HG03575 (cell line): ENCODE data around the gene KCNQ1OT1.

Experiments
- ATAC-seq: cut with Tn5 transposase; IDR thresholded peaks from one replicate; pipeline ENCODE4 v1.9.1; 2021; ENCODE audit not compliant: unreplicated experiment, insufficient number of reproducible peaks, low FRiP score; ENCODE audit errors: extremely low read depth

Gene KCNQ1OT1

DNA sequence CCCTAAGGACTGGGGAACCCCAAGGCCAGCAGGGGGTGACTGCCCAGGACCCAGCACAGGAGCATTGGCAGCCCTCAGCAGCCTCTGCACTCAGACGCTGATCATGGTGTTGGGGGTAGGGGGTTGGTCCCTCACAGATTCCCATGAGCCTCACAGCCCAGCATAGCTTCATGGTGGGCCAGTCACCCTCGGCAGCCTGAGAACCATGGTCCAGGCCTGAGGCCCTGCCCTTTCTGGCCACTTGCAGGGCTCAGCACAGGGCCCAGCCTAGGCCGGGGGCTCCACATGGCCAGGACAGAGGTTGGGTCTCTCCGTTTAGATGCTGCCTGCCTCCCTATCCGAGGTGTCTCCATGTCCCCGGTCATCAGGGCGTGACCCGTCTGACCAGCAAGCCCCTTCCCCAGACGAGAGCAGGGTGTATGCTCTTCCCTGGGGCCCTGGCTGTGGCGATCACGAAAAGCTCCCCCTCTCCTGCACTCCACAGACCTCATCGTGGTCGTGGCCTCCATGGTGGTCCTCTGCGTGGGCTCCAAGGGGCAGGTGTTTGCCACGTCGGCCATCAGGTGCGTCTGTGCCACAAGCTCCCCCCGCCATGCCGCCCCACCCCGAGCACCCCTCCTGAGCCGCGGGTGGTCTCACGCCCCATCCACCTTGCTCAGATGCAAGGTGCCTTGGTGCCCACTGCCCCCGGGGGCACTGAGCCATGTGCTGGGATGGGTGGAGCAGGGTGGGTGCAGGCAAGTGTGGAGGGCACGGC, 128.8 kb downstream of the KCNQ1OT1 start:
- ATAC-seq, result no peak

DNA sequence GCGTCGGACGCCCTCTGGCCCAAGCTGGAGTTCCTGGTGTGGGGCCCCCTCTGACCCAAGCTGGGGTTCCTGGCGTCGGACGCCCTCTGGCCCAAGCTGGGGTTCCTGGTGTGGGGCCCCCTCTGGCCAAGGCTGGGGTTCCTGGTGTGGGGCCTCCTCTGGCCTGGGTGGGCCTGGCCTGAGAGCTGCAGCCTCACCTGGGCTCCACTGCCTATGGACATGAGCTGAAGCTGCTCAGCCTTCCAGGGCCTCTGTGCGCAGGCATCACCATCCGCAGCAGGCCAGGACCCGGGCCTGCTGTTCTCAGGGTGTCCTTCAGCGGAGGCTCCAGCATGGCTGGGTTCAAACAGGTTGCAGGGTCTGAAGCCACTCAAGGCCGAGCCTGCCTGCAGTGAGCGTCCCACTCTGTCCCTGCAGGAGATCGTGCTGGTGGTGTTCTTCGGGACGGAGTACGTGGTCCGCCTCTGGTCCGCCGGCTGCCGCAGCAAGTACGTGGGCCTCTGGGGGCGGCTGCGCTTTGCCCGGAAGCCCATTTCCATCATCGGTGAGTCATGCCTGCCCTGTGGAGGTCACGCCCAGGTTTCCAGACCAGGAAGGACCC, 129.5 kb downstream of the KCNQ1OT1 start:
- no peak for ATAC-seq

DNA sequence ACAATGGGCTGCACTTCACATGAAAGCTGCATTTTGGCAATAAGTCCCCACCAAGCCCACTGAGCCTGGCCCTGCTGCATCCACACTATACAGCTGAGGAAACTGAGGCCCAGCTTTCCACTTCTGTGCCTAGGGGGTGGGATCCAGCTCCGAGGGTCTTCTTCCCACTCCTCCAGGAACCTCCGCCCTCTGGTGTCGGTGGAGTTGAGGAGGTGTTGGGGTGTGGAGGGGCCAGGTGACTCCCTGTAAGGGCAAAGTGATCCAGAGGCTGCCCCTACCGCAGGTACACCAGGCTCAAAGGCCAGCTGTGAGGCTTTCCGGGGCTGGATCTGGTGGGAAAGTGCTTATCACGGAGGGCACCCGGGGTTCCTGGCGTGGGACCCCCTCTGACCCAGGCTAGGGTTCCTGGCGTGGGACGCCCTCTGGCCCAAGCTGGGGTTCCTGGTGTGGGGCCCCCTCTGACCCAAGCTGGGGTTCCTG, 130.0 kb downstream of the KCNQ1OT1 start:
- ATAC-seq, result no peak

DNA sequence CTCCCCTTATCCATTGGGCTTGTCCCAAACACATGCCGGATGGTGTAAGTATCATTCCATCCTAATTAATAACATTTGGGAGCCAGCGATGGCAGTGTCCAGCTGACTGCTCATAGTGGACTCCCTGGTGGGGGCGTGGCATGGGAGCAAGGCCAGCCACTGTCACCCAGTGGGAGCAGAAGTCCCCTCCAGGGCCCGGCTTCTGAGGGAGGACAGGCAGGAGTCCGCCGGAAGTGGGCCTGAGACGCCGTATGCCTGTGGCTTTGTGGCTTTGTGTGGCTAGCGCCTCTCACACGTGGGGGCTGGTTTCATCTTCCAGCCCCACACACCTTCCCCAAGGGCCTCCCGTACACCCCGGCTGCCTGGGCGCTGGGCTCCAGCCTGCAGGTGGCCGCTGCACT, 130.5 kb downstream of the KCNQ1OT1 start:
- no peak for ATAC-seq

DNA sequence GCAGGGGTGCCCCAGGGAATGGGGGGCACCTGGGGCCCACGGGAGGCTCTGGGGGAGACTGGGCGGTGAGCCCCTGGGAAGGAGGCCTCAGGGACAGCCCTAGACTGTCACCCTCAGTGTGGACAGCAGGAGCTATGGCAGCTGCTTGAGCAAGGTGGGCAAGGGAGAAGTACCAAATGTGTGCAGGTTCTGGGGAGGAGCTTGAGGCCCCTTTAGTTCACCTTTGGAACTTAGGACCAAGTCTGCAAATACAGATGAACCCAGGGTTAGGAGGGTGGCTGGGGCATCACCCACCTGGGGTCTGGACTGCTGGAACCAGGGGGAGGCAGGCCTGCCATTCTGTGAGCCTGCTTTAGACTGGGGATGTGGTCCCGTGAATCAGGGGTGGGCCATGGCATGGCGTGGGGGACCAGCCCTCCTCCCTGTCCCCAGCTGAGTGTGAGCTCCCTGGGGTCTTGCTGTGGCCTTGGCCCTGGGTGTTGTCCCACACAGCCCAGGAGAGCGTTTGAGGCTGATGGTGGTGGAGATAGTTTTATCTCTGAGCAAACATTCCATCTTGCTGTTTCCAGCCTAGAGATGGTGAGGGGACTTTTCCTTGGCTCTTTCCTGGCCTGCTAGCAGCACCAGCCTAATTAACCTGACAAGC, 132.6 kb downstream of the KCNQ1OT1 start:
- ATAC-seq, result no peak

DNA sequence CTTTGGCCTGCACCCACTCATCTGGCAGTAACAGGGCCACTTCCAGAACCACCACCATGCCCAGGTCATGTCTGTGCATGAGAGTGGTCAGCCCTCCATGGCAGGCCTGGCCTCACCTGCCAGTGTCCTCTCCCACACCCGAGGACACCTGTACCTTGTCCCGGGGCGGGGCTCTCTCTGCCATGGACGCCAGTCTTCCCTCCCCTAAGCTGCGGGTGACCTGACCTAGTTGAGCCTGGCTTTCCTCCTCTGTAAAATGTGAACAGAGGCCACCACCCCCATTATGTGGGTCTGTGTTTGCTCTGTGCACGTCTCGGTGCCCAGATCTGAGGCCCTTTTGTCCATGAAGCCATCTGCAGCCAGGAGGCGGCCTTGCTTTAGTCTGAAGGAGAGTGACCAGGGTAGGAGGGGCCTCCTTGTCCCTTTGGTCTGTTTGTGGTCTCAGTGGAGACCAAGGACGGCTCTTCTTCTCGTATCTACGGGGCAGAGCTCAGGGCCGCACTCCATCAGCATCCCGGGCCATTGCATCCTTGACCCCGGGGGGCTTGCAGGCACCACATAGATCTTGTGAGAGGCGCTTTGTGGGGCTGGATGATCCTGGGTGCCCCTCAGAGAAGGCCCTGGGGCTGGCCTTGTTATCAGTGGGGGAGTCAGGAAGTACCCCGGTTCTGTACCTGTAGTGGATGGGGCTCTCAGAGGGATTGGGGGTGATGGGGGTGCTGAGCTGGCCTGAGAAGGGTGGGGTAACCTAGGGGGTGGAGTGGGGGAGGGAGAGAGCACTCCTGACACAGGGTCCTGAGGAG, 133.4 kb downstream of the KCNQ1OT1 start:
- ATAC-seq, result no peak

DNA sequence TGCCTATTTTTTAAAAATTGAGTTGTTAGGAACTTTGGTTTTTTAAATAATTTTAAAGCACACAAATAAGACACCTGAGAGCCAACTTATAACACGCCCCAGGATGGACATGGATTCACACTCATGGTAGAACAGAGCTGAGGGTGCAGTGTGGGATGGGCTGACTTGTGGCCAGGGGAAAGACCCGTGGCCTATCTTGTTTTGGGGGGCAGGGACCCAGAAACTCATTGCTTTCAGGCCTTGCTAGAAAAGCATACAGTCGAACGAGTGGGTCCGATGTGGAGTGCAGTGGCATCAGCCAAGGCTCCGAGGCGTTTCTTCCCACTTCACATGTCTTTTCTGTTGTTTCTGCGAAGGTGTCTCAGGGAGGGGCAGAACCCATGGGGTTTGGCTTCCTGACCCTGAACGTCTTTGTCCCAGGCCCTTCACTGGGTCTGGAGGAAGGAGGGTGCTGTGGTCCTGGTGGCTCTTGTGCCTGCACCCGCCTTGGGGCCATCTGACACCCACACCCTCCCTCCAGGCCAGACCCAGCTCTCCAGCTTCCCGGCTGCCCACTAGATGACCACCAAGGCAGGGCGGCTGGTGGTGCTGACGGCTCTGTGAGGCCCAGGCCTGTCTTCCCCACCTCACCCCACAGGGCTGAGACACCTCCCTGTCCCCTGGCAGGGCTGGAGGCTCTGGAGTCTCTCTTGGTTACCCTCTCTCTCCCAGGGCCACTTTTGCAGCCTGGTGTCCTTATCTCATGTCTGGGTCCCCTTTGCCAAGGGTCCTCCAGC, 134.2 kb downstream of the KCNQ1OT1 start:
- no peak for ATAC-seq

DNA sequence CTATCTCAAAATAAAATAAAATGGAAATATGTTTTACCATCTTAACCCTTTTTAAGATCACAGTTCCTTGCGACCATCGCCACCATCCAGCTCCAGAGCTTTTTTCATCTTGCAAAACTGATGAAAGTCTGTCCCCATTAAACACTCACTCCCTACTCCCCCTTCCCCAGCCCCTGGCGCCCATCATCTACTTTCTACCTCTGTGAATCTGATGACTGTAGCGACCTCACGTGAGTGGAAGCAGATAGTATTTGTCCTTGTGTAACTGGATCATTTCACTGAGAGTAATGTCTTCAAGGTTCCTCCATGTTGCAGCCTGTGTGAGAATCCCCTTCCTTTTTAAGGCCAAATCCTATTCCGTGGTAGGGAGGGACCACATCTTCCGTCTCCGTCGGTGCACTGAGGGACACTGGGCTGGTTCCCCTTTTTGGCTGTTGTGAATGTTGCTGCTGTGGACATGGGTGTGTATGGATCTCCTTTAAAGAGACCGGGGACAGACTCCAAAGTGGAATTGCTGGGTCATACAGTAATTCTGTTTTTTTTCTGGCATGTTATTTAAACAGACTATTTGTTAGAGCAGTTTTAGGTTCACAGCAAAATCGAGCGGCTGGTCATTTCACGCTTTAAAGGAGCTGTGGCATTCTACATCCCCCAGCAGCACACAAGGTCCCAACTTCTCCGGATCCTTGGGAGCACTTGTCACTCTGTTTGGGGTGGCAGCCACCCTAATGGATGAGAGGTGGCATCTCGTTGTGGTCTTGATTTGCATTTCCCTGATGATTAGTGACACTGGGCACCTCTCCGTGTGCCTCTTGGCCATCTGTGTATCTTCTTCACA, 135.0 kb downstream of the KCNQ1OT1 start:
- no peak for ATAC-seq

DNA sequence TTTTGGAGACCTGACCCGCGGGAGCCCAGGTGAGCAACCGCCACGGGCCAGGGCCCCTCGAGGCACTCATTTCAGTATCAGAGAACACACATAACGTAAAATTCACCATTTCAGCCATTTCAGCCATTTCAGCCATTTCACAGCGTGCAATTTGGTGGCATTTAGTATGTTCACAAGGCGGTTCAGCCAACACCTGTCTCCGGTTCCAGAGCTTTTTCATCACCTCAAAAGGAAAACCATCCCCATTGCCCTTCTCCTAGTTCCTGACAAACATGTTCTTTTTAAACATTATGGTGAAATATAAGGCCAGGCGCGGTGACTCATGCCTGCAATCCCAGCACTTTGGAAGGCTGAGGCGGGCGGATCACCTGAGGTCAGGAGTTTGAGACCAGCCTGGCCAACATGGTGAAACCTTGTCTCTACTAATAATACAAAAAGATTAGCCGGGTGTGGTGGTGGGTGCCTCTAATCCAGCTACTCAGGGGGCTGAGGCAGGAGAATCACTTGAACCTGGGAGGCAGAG, 135.7 kb downstream of the KCNQ1OT1 start:
- ATAC-seq, result no peak

DNA sequence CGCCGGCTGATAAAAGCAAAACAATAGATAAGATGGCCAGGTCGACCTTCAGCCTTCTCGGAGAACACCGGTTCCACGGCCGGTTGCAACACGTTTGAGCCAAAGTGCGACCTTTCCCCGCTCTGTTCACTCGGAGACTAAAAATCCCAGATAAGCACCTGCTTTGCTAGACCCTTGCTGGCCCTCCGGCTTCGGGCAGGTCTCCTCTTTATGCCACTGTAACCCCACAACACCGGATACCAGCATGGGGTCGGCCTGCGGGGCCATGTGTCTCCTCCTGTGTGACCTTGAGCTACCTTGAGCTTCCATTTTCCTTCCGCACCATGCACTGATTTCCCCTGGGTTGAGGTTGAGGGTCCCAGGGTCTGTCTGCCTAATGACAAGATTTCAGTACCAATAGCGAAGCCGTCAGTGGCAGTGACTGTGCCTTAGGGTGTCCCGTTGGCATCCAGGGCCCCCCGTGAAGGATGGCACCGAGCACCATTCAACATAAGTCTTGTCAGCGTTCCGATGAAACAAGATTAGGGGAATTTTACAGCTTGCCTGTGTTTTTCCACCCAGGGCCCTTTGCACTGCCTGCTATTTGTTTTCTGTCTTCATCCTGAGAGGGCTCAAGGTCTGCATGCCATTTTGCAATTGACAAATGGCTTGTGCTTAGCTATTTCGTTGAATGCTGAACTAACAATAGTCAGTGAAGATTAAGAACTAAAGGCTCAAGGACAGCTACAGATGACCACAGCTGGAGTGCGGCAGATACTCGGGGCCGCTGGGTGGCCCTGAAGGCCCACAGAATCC, 136.4 kb downstream of the KCNQ1OT1 start:
- no peak for ATAC-seq

DNA sequence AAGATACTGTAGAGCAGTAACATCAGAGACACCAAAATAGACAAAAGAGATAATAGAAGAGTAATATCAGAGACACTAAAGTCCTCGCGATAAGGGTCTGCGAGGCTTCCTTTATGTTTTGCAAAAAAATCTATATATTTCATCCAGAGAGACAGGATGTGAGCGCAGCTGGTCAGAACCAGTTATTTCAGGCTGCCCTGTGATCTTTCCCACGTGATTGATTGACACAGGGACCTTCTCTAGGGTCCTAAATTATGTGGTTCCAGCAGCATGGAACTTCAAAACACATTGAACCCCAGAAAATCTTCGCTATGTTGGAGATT, 136.9 kb downstream of the KCNQ1OT1 start:
- no peak for ATAC-seq

DNA sequence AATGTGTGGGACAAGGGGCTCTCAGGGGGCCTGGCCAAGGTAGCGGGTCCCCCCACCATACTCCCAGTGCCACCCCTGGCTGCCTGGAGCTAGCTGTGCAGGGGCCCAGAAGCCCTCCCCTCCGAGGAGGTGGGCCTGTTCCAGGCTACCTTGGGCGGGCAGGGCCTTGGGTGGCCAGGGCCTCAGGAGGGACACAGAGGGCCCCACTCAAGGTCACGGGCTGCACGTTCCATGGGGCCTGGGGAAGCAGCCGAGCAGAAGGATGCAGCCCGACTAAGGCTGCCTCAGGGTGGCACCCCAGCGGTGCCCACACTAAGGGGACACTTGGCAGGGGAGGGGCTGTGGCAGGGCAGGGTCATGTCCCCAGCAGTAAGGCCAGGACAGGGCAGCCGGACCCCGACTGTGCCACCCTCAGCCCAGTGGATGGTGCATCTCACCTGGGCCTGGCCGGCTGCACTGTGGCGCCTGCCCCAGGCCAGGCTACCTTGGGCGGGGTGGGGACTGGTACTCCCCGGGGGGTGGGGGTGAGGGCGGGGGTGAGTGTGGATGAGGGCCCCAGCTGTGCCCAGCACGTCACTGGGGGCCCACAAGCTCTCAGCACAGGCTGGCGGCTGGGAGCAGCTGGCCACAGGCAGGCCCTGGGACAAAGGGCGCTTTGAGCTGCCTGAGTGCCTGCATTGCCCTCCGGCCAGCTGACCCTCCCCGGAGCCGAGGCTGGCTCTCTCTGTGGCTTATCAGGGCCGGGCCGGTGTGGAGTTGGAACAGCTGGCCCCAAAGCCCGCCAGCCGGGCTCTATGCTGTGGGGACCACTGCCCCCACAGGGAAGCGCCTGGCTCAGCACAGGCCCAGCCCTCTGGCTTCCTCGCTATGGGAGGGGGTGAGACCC, 137.9 kb downstream of the KCNQ1OT1 start:
- no peak for ATAC-seq

DNA sequence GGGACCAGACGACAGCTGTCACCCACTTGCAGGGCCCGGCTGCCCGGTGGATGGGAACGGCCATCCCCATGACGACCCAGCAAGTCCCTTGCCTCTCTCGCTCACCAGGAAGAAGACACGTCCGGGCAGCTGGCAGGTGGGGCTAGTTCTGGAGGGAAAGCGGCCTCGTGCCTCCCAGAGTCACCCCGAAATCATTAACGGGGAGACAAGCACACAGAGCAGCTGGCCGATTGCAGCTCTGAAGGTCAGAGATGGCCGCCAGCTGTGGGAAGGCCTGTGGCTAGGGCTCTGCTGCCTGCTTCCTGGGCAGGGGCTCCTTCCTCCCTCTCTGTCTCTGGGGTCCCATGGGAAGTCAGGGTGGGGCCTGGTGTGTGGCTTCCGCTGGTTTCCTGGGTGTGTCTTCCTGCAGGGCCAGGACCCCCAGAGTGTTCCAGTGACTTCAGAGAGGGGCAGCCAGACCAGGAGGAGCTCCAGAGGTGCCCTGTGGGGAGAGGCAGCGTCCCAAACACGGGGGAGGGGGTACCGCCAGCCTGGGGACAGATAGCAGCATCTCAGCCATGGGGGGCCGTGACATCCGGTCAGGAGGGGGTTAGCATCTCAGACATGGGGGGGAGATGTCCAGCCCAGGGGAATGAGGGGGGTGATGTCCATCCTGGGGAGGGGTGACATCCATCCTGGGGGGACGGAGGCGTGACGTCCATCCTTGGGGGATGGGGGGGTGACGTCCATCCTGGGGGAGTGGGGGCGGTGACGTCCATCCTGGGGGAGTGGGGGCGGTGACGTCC, 140.1 kb downstream of the KCNQ1OT1 start:
- ATAC-seq, result no peak

DNA sequence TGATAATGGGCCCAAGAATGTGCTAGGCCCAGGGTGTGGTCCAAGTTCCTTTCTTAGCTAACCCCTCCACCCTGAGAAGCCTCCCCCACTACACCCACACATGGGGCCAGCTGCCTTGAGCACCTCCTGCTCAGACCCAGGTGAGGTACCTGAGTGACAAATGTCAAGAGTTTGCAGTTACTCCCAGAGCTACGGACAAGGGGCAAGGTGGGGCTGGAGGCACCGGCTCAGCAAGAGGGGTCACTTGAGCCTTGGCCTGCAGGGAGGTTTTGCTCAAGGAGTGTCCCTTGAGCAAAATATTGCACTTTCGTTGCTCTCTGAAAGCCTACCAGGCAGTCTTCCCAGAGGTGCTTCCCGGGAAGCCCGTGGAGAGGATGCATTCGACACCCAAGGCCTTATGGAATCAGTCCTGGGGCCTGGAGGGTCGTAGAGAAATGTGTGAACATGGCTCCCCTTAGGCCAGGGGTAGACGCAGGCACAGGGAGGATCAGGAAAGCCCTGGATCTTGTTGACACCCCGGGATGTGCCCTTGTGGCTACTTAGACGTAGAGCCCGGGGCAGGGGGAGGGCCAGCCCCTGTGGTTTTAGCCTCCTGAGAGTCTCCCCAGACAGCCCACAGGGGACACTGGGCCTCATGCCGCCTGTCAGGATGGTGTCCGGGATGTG, 140.8 kb downstream of the KCNQ1OT1 start:
- ATAC-seq, result no peak

DNA sequence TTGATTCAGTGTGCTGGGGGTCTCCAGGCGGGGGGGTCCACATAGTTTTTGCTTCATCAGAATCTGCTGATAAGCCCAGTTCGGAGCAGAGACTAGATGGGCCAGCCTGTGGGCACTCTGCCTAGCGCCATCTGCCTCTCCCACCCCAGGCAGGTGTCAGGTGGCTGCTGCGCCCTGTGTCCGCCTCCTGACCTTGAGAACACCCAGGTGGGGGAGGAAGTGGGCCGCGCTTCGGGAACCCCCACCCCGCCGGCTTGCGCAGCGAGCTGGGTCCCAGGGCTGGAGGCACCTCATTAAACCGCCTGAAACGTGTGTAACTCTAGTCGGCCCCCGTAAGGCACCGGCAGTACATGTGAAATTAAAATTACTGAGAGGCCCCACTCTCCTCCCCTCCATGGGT, 141.4 kb downstream of the KCNQ1OT1 start:
- no peak for ATAC-seq
